ENCODE measurements around the gene AANAT.

DNA sequence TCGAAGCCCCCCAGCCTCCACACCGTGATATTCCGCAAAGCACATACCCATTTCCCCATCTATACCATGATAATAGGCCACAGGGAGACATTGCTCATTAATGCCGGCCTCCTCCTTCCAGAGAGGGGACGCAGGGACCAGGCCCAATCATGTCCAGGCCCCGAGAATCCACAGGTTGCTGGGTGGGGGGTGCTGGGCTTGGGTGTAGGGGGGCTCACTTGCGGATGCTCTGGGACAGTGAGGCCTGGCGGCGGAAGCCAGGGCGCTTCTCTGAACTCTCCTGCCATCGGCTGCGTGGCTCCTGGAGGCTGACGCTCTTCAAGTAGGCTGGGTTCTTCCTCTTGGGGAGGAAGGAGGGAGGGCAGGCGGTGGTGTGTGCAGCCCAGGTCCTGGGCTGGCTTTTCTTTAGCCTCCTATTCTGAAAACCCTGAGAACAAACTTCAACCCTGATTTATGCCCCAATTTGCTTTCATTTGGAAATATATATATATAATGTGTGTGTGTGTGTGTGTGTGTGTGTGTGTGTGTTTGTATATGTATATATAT, 12.2 kb downstream of the AANAT start:
- no peak for TF ChIP-seq POLR2AphosphoS5 (IDR thresholded peaks at IDR 0.05)
- TF ChIP-seq POLR2A (IDR thresholded peaks at IDR 0.05) = no peak
- TF ChIP-seq, protein P1, sequence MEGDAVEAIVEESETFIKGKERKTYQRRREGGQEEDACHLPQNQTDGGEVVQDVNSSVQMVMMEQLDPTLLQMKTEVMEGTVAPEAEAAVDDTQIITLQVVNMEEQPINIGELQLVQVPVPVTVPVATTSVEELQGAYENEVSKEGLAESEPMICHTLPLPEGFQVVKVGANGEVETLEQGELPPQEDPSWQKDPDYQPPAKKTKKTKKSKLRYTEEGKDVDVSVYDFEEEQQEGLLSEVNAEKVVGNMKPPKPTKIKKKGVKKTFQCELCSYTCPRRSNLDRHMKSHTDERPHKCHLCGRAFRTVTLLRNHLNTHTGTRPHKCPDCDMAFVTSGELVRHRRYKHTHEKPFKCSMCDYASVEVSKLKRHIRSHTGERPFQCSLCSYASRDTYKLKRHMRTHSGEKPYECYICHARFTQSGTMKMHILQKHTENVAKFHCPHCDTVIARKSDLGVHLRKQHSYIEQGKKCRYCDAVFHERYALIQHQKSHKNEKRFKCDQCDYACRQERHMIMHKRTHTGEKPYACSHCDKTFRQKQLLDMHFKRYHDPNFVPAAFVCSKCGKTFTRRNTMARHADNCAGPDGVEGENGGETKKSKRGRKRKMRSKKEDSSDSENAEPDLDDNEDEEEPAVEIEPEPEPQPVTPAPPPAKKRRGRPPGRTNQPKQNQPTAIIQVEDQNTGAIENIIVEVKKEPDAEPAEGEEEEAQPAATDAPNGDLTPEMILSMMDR (IDR thresholded peaks at IDR 0.05) = no peak
